Mesenchymal stem cell (in vitro differentiated cells and primary cell): ENCODE results near the gene MRTFA.
"Not testable (repeated sequence)": the region's sequence is repeated elsewhere in the genome, so short reads cannot be mapped to it uniquely, and the experiment has no call there.

Source experiments
- DNase-seq: peaks from one replicate; pipeline ENCODE4 v3.0.0-alpha.2; 2013
- H2AFZ ChIP-seq: one replicate; pipeline ENCODE4 v1.6.1; 2013; ENCODE audit warnings: low read depth, mild to moderate bottlenecking, control low read depth, inconsistent platforms, low read length, moderate library complexity
- H2AK5ac ChIP-seq: 2 replicates; pipeline ENCODE4 v1.6.1; 2013; ENCODE audit warnings: low read length, moderate library complexity, mild to moderate bottlenecking, inconsistent platforms; ENCODE audit not compliant: severe bottlenecking
- H2BK120ac ChIP-seq: one replicate; pipeline ENCODE4 v1.6.1; 2013; ENCODE audit warnings: low read depth, mild to moderate bottlenecking, inconsistent platforms, low read length, moderate library complexity
- H2BK12ac ChIP-seq, 2 experiments: one replicate each; pipeline ENCODE4 v1.6.1; 2013; ENCODE audit warnings: inconsistent platforms in 2 of 2, low read length in 2 of 2, mild to moderate bottlenecking in 2 of 2, moderate library complexity in 2 of 2, control low read depth in 1 of 2
- H2BK15ac ChIP-seq: one replicate; pipeline ENCODE4 v1.6.1; 2013; ENCODE audit warnings: mild to moderate bottlenecking, low read depth, inconsistent platforms; ENCODE audit not compliant: poor library complexity, severe bottlenecking
- H2BK5ac ChIP-seq: 2 replicates; pipeline ENCODE4 v1.6.1; 2013; ENCODE audit warnings: low read depth, mild to moderate bottlenecking, low read length, control low read depth, inconsistent platforms; ENCODE audit not compliant: poor library complexity, severe bottlenecking
- H3K14ac ChIP-seq, 2 experiments: one replicate each; pipeline ENCODE4 v1.6.1; 2013; ENCODE audit warnings: inconsistent platforms in 2 of 2, low read length in 2 of 2, control low read depth in 1 of 2, mild to moderate bottlenecking in 1 of 2, moderate library complexity in 1 of 2
- H3K18ac ChIP-seq, 2 experiments: one replicate each; pipeline ENCODE4 v1.6.1; 2013; ENCODE audit warnings: inconsistent platforms in 2 of 2, low read length in 2 of 2, control low read depth in 1 of 2, low read depth in 1 of 2, mild to moderate bottlenecking in 1 of 2
- H3K23ac ChIP-seq, 2 experiments: one replicate each; pipeline ENCODE4 v1.6.1; 2013; ENCODE audit warnings: inconsistent platforms in 2 of 2, low read length in 2 of 2, mild to moderate bottlenecking in 2 of 2, moderate library complexity in 2 of 2, control low read depth in 1 of 2
- H3K27ac ChIP-seq: 2 replicates; pipeline ENCODE4 v1.5.1; 2013; ENCODE audit warnings: mild to moderate bottlenecking, moderate library complexity, low read length, control low read depth, inconsistent platforms; ENCODE audit not compliant: poor library complexity, severe bottlenecking
- H3K27me3 ChIP-seq, 2 experiments: 2 replicates each; pipeline versions ENCODE4 v1.6.1 to v1.7.0; 2013; ENCODE audit warnings: low read length in 2 of 2, mild to moderate bottlenecking in 2 of 2, moderate library complexity in 2 of 2, control low read depth in 1 of 2, inconsistent platforms in 1 of 2; ENCODE audit not compliant: control insufficient read depth in 1 of 2, insufficient read depth in 1 of 2
- H3K36me3 ChIP-seq, 2 experiments: 2 replicates each; pipeline versions ENCODE4 v1.6.1 to v1.7.0; 2013; ENCODE audit warnings: low read length in 2 of 2, control low read depth in 1 of 2, inconsistent platforms in 1 of 2, low read depth in 1 of 2, mild to moderate bottlenecking in 1 of 2; ENCODE audit not compliant: insufficient read depth in 2 of 2, control insufficient read depth in 1 of 2
- H3K4ac ChIP-seq, 2 experiments: one replicate each; pipeline ENCODE4 v1.6.1; 2013; ENCODE audit warnings: inconsistent platforms in 2 of 2, low read length in 2 of 2, mild to moderate bottlenecking in 2 of 2, moderate library complexity in 2 of 2, control low read depth in 1 of 2, low read depth in 1 of 2
- H3K4me1 ChIP-seq: 2 replicates; pipeline ENCODE4 v1.6.1; 2013; ENCODE audit warnings: low read depth, low read length, control low read depth; ENCODE audit not compliant: control insufficient read depth, insufficient read depth
- H3K4me2 ChIP-seq: 2 replicates; pipeline ENCODE4 v1.6.1; 2013; ENCODE audit warnings: low read length, mild to moderate bottlenecking, inconsistent platforms; ENCODE audit not compliant: poor library complexity, severe bottlenecking
- H3K4me3 ChIP-seq, 2 experiments: 2 replicates each; pipeline versions ENCODE4 v1.5.1 to v1.7.0; 2013; ENCODE audit warnings: low read length in 2 of 2, mild to moderate bottlenecking in 2 of 2, control low read depth in 1 of 2, low read depth in 1 of 2; ENCODE audit not compliant: insufficient read depth in 1 of 2
- H3K79me1 ChIP-seq: replicated peaks from 2 replicates; pipeline ENCODE4 v1.6.1; 2013; ENCODE audit warnings: mild to moderate bottlenecking, control low read depth, low read length, inconsistent platforms; ENCODE audit not compliant: poor library complexity, severe bottlenecking
- H3K9ac ChIP-seq: 2 replicates; pipeline ENCODE4 v1.7.0; 2013; ENCODE audit warnings: mild to moderate bottlenecking, low read length, moderate library complexity
- H3K9me3 ChIP-seq: 2 replicates; pipeline ENCODE4 v1.7.0; 2013; ENCODE audit warnings: mild to moderate bottlenecking, low read length; ENCODE audit not compliant: control insufficient read depth
- H4K8ac ChIP-seq: one replicate; pipeline ENCODE4 v1.6.1; 2013; ENCODE audit warnings: inconsistent platforms, mild to moderate bottlenecking, low read length, moderate library complexity
- H4K91ac ChIP-seq: one replicate; pipeline ENCODE4 v1.6.1; 2013; ENCODE audit warnings: mild to moderate bottlenecking, low read length, inconsistent platforms
- WGBS: methylation state at CpG from one replicate; pipeline ENCODE4 v1.1.7; 2013; ENCODE audit warnings: mixed read lengths; 5-methylcytosine and 5-hydroxymethylcytosine counted together

MRTFA gene

DNA sequence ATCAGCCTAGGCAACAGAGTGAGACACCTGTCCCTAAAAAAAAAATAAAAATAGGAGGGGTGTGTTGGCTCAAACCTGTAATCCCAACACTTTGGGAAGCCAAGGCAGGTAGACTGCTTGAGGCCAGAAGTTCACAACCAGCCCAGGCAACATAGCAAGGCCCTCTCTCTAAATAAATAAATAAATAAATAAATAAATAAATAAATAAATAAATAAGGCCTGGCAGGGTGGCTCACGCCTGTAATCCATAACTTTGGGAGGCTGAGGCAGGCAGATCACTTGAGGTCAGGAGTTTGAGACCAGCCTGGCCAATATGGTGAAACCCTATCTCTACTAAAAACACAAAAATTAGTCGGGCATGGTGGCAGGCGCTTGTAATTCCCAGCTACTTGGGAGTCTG, 11.2 kb downstream of the MRTFA start:
- H2AFZ ChIP-seq, H2BK15ac ChIP-seq, H3K14ac ChIP-seq, H4K91ac ChIP-seq, H3K4me1 ChIP-seq, H2BK12ac ChIP-seq, H3K27ac ChIP-seq, H3K4ac ChIP-seq, H3K18ac ChIP-seq, H3K79me1 ChIP-seq, H3K27me3 ChIP-seq, H3K4me2 ChIP-seq, H3K9ac ChIP-seq, H3K23ac ChIP-seq, H2AK5ac ChIP-seq, H3K36me3 ChIP-seq, H4K8ac ChIP-seq, DNase-seq, H2BK120ac ChIP-seq, H2BK5ac ChIP-seq, H3K4me3 ChIP-seq: not testable (repeated sequence)
- WGBS = 98% methylated on average over 3 of the region's 3 CpGs
- peaks cover 21% of the 10 kb centered on the region for H3K9me3 ChIP-seq

DNA sequence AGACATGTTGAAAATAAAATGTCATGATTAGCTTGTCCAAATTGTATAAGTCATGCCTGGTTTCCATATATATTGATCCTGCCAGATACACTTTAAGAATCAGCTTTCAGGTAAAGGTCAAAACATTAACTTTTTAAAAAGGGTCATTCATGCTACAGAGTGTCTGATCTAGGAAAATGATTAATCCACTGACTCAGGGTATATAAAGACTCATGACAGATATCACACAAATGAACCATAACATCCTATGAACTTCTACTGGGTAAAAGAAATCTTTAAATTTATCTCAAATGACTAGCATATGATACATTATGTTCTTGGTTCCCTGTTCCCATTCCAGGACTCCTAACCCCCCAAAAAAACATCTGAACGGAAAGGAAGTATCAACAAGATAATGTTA, 11.7 kb downstream of the MRTFA start:
- Histone ChIP-seq H3K9me3 (peaks cover 21% of the 10 kb centered on the region), H2AFZ (no peak overlapping the region), H3K79me1 (peaks cover 2% of the 10 kb centered on the region), H2BK15ac (no peak overlapping the region), H3K4me2 (no peak overlapping the region), H3K18ac (no peak overlapping the region), H3K23ac (no peak overlapping the region), H3K4me3 (no peak overlapping the region), H3K14ac (no peak overlapping the region), H3K4me1 (peaks cover 7% of the 10 kb centered on the region), H4K91ac (no peak overlapping the region), H2BK12ac (no peak overlapping the region), H3K4ac (no peak overlapping the region), H3K36me3 (no peaks in the 10 kb centered on the region), H4K8ac (no peak overlapping the region), H2BK5ac (no peak overlapping the region), H2BK120ac (no peak overlapping the region), H3K9ac (no peak overlapping the region), H2AK5ac (no peak overlapping the region), H3K27ac (no peak overlapping the region), H3K27me3 (no peaks in the 10 kb centered on the region)
- DNase-seq = no peak
- WGBS = no CpG with 5 or more reads among the region's 1 CpG

DNA sequence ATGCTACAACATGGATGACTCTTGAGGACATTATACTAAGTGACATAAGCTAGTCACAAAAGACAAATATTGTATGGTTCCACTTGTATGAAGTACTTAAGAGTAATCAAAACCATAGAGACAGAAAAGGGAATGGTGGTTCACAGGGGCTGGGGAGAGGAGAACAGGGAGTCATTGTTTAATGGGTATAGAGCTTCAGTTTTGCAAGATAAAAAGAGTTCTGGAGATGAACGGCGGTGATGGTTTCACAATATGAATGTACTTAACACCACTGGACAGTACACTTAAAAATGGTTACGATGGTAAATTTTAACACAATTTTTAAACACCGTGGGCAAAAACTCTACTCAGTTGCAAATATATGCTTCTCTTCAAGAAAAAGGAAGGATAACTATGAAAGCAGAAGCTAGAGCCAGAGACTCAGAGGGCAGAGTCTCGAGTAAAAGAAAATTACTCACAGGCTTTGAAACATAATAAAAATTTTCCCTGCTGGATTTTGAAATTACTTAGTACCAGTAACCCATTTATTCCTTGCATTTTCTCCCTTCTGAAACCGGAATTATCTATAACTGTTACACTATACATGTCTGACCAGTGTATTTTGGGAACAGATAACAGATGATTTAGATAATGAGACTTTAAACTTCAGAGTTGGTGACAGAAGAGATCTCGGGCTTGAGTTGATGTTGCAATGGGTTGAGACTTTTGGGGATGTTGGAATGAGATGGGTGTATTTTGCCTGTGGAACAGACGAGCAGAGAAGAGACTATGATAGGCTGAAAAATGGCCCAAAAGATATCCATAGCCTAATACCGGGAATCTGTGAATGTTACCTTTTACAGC, 15.0 kb downstream of the MRTFA start:
- Histone ChIP-seq H3K36me3 (no peaks in the 10 kb centered on the region), H3K4ac (no peak overlapping the region), H3K9me3 (peaks cover 21% of the 10 kb centered on the region), H3K27ac (no peak overlapping the region), H2AFZ (no peak overlapping the region), H2BK12ac (no peak overlapping the region), H2BK15ac (no peak overlapping the region), H2BK120ac (no peak overlapping the region), H3K9ac (no peak overlapping the region), H3K79me1 (peaks cover 6% of the 10 kb centered on the region), H3K4me3 (no peak overlapping the region), H3K4me2 (no peak overlapping the region), H4K91ac (no peak overlapping the region), H4K8ac (no peak overlapping the region), H3K18ac (no peak overlapping the region), H3K27me3 (no peaks in the 10 kb centered on the region), H2BK5ac (no peak overlapping the region), H3K4me1 (peaks cover under 1% of the 10 kb centered on the region), H3K14ac (no peak overlapping the region), H3K23ac (no peak overlapping the region), H2AK5ac (no peak overlapping the region)
- WGBS = 99% methylated on average over 6 of the region's 9 CpGs
- no peak for DNase-seq

DNA sequence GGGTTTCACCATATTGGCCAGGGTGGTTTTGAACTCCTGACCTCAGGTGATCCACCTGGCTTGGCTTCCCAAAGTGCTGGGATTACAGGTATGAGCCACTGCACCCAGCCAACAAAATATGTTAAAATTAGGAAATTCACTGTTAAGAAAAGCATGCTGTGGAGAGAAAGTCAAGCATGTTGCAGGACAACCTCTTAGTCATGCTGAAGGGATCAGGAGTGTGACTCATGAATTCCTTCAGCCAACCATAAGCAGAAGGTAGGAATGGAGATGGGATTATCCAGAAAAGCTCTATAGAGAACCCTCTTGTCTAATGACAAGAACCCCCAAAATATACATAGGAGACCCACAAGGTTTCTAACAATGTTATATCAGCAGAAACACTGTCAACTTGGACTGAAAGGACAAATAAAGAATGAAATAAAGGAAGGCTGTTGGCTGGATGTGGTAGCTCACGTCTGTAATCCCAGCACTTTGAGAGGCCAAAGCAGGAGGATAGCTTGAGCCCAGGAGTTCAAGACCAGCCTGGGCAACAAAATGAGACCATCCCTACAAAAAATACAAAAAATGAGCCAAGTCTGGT, 16.0 kb downstream of the MRTFA start:
- Histone ChIP-seq H3K14ac (no peak overlapping the region), H3K9ac (no peak overlapping the region), H2BK15ac (no peak overlapping the region), H2BK5ac (no peak overlapping the region), H4K8ac (no peak overlapping the region), H3K4me2 (no peak overlapping the region), H3K4me3 (no peak overlapping the region), H3K23ac (no peak overlapping the region), H3K27me3 (no peaks in the 10 kb centered on the region), H3K4ac (no peak overlapping the region), H3K79me1 (peaks cover 6% of the 10 kb centered on the region), H2BK120ac (no peak overlapping the region), H4K91ac (no peak overlapping the region), H2AFZ (no peak overlapping the region), H3K27ac (no peak overlapping the region), H3K36me3 (no peaks in the 10 kb centered on the region), H3K9me3 (peaks cover 21% of the 10 kb centered on the region), H3K4me1 (no peaks in the 10 kb centered on the region), H3K18ac (no peak overlapping the region), H2AK5ac (no peak overlapping the region), H2BK12ac (no peak overlapping the region)
- peak; percentile 51 for DNase-seq
- WGBS = 100% methylated on average over 1 of the region's 1 CpG
